ENCODE measurements around the gene UHRF1. TPM values are rescaled to one million over a fixed set of nuclear protein-coding genes. Genes with fewer than 3 reads are reported as not detected.

The UHRF1 gene
- total and polyA plus RNA-seq, 2 of the 13 experiments (the other 11 are each of a cell fraction or from before 2014, with no cell fraction given), result 6.8 to 78.4 TPM

- TF ChIP-seq PCBP1 (IDR thresholded peaks at IDR 0.05; ENCODE audit: borderline replicate concordance, low read depth, low read length), result 0 out of 2 replicates have a peak, but pooled peaks have one; percentile 32
- peak; percentile 46 for TF ChIP-seq ZBTB38 (CRISPR knock-in tag; IDR thresholded peaks at IDR 0.05)
- no peak for TF ChIP-seq HNF4G (IDR thresholded peaks at IDR 0.05; ENCODE audit: borderline replicate concordance, low read depth, low read length)
- TF ChIP-seq HNF4G (CRISPR knock-in tag; IDR thresholded peaks at IDR 0.05; ENCODE audit: borderline replicate concordance, low read depth), result no peak
- TF ChIP-seq ZNF747 (CRISPR knock-in tag; IDR thresholded peaks at IDR 0.05; ENCODE audit: borderline replicate concordance), result no peak
- no peak for TF ChIP-seq KDM3A (CRISPR knock-in tag; IDR thresholded peaks at IDR 0.05; ENCODE audit: low read depth)
- TF ChIP-seq ZNF292 (CRISPR knock-in tag; IDR thresholded peaks at IDR 0.05; ENCODE audit: borderline replicate concordance, low read depth), result no peak
- no peak for TF ChIP-seq XBP1 (CRISPR knock-in tag; IDR thresholded peaks at IDR 0.05)
- no peak for TF ChIP-seq HINFP (CRISPR knock-in tag; IDR thresholded peaks at IDR 0.05; ENCODE audit: low read depth)
- no peak for TF ChIP-seq ARID2 (CRISPR knock-in tag; IDR thresholded peaks at IDR 0.05; ENCODE audit: borderline replicate concordance)
- no peak for TF ChIP-seq ZNF230 (CRISPR knock-in tag; IDR thresholded peaks at IDR 0.05)
- peak; percentile 13 for TF ChIP-seq TEAD3 (CRISPR knock-in tag; optimal IDR thresholded peaks at IDR 0.05; ENCODE audit: borderline replicate concordance)
- TF ChIP-seq GABPA (IDR thresholded peaks at IDR 0.05; ENCODE audit: low read depth, low read length), result no peak
- 0 out of 2 replicates have a peak, but pooled peaks have one; percentile 13 for TF ChIP-seq GABPA (CRISPR knock-in tag; IDR thresholded peaks at IDR 0.05; ENCODE audit: low read depth)
- no peak for TF ChIP-seq GATAD1 (CRISPR knock-in tag; IDR thresholded peaks at IDR 0.05)
- no peak for TF ChIP-seq HES4 (CRISPR knock-in tag; IDR thresholded peaks at IDR 0.05; ENCODE audit: borderline replicate concordance)
- TF ChIP-seq PHF5A (CRISPR knock-in tag; IDR thresholded peaks at IDR 0.05; ENCODE audit: low read depth, unreplicated experiment), result no peak
- TF ChIP-seq ZNF691 (CRISPR knock-in tag; IDR thresholded peaks at IDR 0.05; ENCODE audit: borderline replicate concordance, low read depth), result no peak
- TF ChIP-seq ZNF138 (CRISPR knock-in tag; IDR thresholded peaks at IDR 0.05; ENCODE audit: low read depth), result no peak
- TF ChIP-seq GPN1 (CRISPR knock-in tag; IDR thresholded peaks at IDR 0.05; ENCODE audit: borderline replicate concordance), result no peak
- 0 out of 2 replicates have a peak, but pooled peaks have one; percentile 6 for TF ChIP-seq ZNF354B (CRISPR knock-in tag; IDR thresholded peaks at IDR 0.05)
- peak; percentile 28; the same call in 1 of the 2 replicates for TF ChIP-seq MYC (CRISPR knock-in tag; IDR thresholded peaks at IDR 0.05; ENCODE audit: borderline replicate concordance)
- 0 out of 2 replicates have a peak, but pooled peaks have one; percentile 21 for TF ChIP-seq HDAC2 (CRISPR knock-in tag; IDR thresholded peaks at IDR 0.05)
- 0 out of 2 replicates have a peak, but pooled peaks have one; percentile 17 for TF ChIP-seq DMAP1 (CRISPR knock-in tag; IDR thresholded peaks at IDR 0.05)
- peak; percentile 79 for TF ChIP-seq ZNF687 (CRISPR knock-in tag; IDR thresholded peaks at IDR 0.05)
Measured at GRCh38 chr19:4910594-4911281, 1.4 kb downstream of the UHRF1 start (continued).
